ENCODE measurements around the gene IMPA2.

DNA sequence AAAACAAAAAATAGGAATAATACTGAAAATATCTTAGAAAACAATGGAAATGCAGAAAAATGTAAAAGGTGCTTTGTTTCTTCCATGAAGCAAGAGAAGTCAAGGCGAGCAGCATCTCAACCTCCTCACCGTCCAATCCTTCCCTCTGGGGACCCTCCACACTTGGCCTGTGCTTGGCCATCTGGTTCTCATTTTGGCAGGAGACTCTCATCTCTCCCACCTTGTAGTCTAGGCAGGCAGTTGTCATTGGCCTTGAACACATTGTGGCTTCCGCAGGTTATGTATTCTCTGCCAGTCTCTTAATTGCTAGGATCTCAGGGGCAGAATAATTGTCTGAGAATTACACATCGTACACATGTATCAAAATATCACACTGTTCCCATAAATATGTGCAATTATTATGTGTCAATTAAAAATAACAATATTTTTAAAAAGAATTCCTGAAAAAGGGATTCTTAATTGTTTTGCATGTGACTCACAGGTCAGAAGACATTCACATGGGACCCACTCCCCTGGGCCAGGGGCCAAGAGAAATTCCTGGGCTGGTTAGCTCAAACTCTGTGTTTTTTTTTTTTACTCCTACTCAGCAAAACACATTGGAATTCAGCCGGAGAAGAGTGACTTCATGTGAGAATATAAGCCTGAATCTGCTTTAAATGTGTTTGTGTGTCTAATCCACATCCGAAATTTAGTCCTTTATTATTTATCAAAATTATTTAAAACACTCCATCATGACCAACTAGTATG, 98.4 kb downstream of the IMPA2 start:
- TF ChIP-seq, protein P1, sequence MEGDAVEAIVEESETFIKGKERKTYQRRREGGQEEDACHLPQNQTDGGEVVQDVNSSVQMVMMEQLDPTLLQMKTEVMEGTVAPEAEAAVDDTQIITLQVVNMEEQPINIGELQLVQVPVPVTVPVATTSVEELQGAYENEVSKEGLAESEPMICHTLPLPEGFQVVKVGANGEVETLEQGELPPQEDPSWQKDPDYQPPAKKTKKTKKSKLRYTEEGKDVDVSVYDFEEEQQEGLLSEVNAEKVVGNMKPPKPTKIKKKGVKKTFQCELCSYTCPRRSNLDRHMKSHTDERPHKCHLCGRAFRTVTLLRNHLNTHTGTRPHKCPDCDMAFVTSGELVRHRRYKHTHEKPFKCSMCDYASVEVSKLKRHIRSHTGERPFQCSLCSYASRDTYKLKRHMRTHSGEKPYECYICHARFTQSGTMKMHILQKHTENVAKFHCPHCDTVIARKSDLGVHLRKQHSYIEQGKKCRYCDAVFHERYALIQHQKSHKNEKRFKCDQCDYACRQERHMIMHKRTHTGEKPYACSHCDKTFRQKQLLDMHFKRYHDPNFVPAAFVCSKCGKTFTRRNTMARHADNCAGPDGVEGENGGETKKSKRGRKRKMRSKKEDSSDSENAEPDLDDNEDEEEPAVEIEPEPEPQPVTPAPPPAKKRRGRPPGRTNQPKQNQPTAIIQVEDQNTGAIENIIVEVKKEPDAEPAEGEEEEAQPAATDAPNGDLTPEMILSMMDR (conservative IDR thresholded peaks at IDR 0.05; ENCODE audit: low read depth, low read length): no peak
- TF ChIP-seq EZH2 (IDR thresholded peaks at IDR 0.05; ENCODE audit: borderline replicate concordance, low read depth, low read length, poor library complexity, severe bottlenecking): no peak

Measured in A673 (cell line).